GM18508 (cell line): ENCODE measurements around the gene RFX1.

Source experiments
- ATAC-seq: cut with Tn5 transposase; IDR thresholded peaks from one replicate; pipeline ENCODE4 v1.9.1; 2021; ENCODE audit warnings: moderate number of reproducible peaks; ENCODE audit not compliant: insufficient read depth, unreplicated experiment

The RFX1 gene

GRCh38 chr19:13918726-13919411 lies 87.3 kb downstream of the RFX1 start:
- no peak for ATAC-seq

- no peak for ATAC-seq
These were observed 88.2 kb downstream of the RFX1 start for GRCh38 chr19:13917888-13918406.

- no peak for ATAC-seq
These were observed 91.3 kb downstream of the RFX1 start for GRCh38 chr19:13914777-13915176.

- no peak for ATAC-seq
These were observed 92.8 kb downstream of the RFX1 start for GRCh38 chr19:13913352-13913751.
